ENCODE results near the gene FNDC11. TPM values are rescaled to one million over a fixed set of nuclear protein-coding genes. Genes with fewer than 3 reads are reported as not detected.

Gene FNDC11
- total and polyA plus RNA-seq, 10 donors = 0.33 to 2.0 (median 1.00) TPM

DNA sequence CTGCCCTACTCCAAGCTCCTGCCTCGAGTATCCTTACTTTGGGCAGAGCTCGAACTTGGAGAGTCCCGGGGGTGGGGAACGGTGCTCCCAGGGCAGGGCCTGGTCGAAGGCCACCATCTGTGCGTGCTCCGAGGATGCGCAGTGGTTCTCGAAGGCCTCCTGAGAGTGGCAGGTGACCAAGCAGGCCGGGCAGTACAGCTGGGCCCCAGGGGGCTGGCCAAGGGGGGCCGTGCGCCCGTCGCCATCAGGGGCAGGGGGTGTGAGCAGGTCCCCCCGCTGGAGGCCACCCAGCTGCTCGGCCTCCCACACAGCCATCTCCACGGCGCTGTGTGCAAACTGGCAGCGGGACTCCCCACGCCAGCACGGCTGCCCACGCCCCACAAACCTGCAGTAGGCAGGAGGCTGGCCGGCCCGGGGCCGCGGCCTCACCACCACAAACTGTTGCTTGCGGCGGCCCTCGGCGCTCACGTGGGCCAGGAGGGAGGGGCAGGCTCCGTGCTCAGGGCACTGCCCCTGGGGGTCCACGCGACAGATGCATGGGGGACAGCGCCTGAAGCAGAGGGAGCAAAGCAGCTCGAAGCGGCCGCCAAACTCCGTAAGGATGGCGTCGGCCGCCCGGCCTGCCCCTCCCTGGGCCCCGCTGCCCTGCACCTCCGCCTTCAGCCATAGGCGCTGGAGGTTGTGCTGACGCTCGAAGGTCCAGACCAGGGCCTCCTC is 18.3 kb downstream of the FNDC11 start:
- Histone ChIP-seq H3K4me1 (peaks cover 30 to 75% (median 65%) of the 10 kb centered on the region in 6 donors), H3K9me3 (no peaks in the 10 kb centered on the region), H3K4me3 (peak overlapping the region in 2 of 8 donors; percentile 64 to 86), H3K36me3 (peaks cover 0 to 53% (median 12%) of the 10 kb centered on the region in 6 donors), H3K27me3 (replicated peaks in 1 of 7) (peaks cover 0 to 13% (median 0%) of the 10 kb centered on the region in 7 donors), H3K27ac (peak overlapping the region in 3 of 8 donors; percentile 94 to 96 (median 94))
- 89 to 97% (median 91%) methylated on average over 19 to 48 of the region's 48 CpGs for WGBS, 5 donors
- peak; percentile 79 for DNase-seq
- no peak for TF ChIP-seq POLR2A (IDR thresholded peaks at IDR 0.05)
- TF ChIP-seq CTCF (IDR thresholded peaks at IDR 0.05 in 8 of 11, conservative IDR thresholded peaks at IDR 0.05 in 3 of 11) = no peak
- TF ChIP-seq POLR2AphosphoS5 (IDR thresholded peaks at IDR 0.05) = no peak
- intact Hi-C loops (cut with DNase I; ENCODE audit: low total_unique reads) = no loop called here

DNA sequence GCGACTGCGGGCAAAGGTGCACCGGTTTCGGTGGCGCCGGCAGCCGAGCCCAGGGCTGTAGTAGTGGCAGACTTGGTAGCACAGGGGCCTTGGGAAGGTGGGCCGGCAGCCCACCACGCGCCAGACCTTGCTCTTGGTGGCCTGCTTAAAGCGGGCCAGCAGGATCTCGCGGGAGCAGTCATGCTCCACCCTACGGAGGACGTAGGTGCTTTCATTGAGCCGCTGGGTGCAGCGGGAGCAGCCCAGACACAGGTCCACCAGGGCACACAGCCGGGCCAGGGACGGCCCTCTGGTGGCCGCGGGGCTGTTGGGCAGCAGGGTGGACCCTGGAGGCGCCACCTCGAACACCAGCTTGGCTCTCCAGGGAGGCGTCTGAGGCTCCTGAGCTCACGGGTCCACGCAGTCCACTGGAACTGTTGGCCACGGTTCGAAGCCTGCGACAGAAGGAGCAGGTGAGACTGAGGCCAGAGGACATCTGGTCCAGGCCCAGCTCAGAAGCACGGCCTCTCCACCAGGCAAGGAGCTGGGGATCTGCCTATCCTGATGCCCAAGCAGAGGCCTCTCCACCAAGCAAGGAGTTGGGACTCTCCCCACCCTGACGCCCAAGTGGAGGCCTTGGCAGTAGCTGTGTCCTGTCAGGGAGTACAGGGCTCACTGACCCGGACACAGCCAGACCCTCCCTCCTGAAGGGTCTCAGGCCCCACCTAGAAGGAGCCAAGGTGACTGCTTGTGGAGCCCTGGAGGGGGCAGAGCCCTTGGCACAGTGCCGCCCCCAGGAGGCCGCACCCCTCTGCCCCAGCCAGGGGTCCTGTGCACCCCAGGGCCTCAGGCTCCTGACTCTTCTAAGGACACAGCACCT is 19.1 kb downstream of the FNDC11 start:
- H3K27ac ChIP-seq = peak overlapping the region in 7 of 8 donors; percentile 87 to 96 (median 92)
- H3K4me1 ChIP-seq = peaks cover 30 to 67% (median 57%) of the 10 kb centered on the region in 6 donors
- no peaks in the 10 kb centered on the region for H3K9me3 ChIP-seq
- DNase-seq = peak; percentile 80
- TF ChIP-seq CTCF (IDR thresholded peaks at IDR 0.05 in 8 of 11, conservative IDR thresholded peaks at IDR 0.05 in 3 of 11) = peak in 2 of 11 experiments; percentile 13 to 17
- no peak for TF ChIP-seq POLR2AphosphoS5 (IDR thresholded peaks at IDR 0.05)
- H3K27me3 ChIP-seq (replicated peaks in 1 of 7) = peaks cover 0 to 19% (median 0%) of the 10 kb centered on the region in 7 donors
- intact Hi-C loops (cut with DNase I; ENCODE audit: low total_unique reads) = no loop called here
- H3K36me3 ChIP-seq = peaks cover 0 to 45% (median 12%) of the 10 kb centered on the region in 6 donors
- peak overlapping the region; percentile 57 to 86 (median 68) for H3K4me3 ChIP-seq
- 83 to 93% (median 88%) methylated on average over 16 to 34 of the region's 34 CpGs for WGBS, 5 donors

DNA sequence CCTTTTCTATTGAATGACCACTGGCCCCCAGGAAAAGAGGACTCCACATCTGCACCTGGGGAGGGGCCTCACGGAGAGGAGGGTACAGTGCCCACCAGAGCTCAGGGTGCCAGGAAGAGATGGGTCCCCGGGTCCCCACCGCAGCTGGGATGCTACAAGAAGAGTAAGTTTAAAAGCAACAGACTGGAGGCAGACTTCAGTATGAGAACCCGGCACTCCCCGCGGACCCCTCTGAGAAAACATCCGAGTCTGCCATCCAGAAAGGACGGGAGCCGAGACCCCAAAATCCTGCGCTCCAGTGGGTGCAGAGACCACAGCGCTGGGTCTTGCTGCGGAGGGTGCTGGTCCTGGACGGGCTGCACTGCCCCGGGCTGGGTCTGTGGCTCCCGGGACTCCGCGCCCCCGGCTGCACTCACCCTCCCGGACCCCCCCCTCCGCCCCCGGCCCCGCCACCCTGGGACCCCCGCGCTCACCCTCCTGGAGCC is 19.7 kb downstream of the FNDC11 start:
- peaks cover 26 to 60% (median 50%) of the 10 kb centered on the region in 6 donors for H3K4me1 ChIP-seq
- H3K9me3 ChIP-seq = no peaks in the 10 kb centered on the region
- no peak for DNase-seq
- intact Hi-C loops (cut with DNase I; ENCODE audit: low total_unique reads) = no loop called here
- peak overlapping the region; percentile 87 to 96 (median 92) for H3K27ac ChIP-seq
- WGBS, 5 donors = 0 to 4% (median 2%) methylated on average over 10 to 24 of the region's 24 CpGs
- peak overlapping the region; percentile 57 to 86 (median 68) for H3K4me3 ChIP-seq
- peaks cover 0 to 23% (median 0%) of the 10 kb centered on the region in 7 donors for H3K27me3 ChIP-seq (replicated peaks in 1 of 7)
- H3K36me3 ChIP-seq = peaks cover 0 to 38% (median 12%) of the 10 kb centered on the region in 6 donors
- TF ChIP-seq CTCF (IDR thresholded peaks at IDR 0.05 in 8 of 11, conservative IDR thresholded peaks at IDR 0.05 in 3 of 11) (no peak), POLR2AphosphoS5 (IDR thresholded peaks at IDR 0.05) (no peak), POLR2A (IDR thresholded peaks at IDR 0.05) (no peak)
